Right atrium auricular region (tissue), 2 donors: ENCODE measurements around the gene TBC1D5. TPM values are rescaled to one million over a fixed set of nuclear protein-coding genes. Genes with fewer than 3 reads are reported as not detected.
A peak's percentile ranks its signal among the peaks of the same experiment; 100 is the strongest.

Source experiments
- DNase-seq: peaks from one replicate; pipeline ENCODE4 v3.0.0-alpha.2; 2019; ENCODE audit warnings: low spot score
- H3K27ac ChIP-seq, 2 donors: fragments of 200-600 bp; sonication (generic); 1 replicate in 1 of 2; 2 replicates in 1 of 2; pipeline ENCODE4 v1.5.1; 2016 to 2019
- H3K27me3 ChIP-seq, 2 donors: fragments of 200-600 bp; sonication (generic); one replicate each; pipeline versions ENCODE4 v1.5.1 to v1.6.0; 2017 to 2019
- H3K36me3 ChIP-seq: fragments of 200-600 bp; sonication (generic); one replicate; pipeline ENCODE4 v1.5.1; 2016
- H3K4me1 ChIP-seq, 2 donors: fragments of 200-600 bp; sonication (generic); one replicate each; pipeline versions ENCODE4 v1.5.1 to v1.6.0; 2017 to 2019
- H3K4me3 ChIP-seq, 2 donors: fragments of 200-600 bp; sonication (generic); 1 replicate in 1 of 2; 2 replicates in 1 of 2; pipeline ENCODE4 v1.5.1; 2017 to 2019; ENCODE audit warnings: mild to moderate bottlenecking in 1 of 2, moderate library complexity in 1 of 2
- H3K9me3 ChIP-seq, 2 donors: fragments of 200-600 bp; sonication (generic); one replicate each; pipeline ENCODE4 v1.5.1; 2019
- CTCF ChIP-seq, 2 donors: fragments of 200-600 bp; sonication (generic); IDR thresholded peaks; one replicate each; pipeline ENCODE4 v1.5.1; 2019; ENCODE audit warnings: antibody characterized with exemption in 2 of 2
- total RNA-seq, 2 donors: library from RNA; depleted of rRNA; stranded (reverse); fragments of >200 nt; gene quantifications; one replicate each; pipeline ENCODE4 v1.1.0, GENCODE V29; 2016

The TBC1D5 gene
- total RNA-seq, 2 donors from 2014 or later: 35.2 to 40.2 TPM

GRCh38 chr3:17233398-17233800, 509.0 kb downstream of the TBC1D5 start:
- no peak overlapping the region for H3K4me3 ChIP-seq
- H3K27ac ChIP-seq: no peak overlapping the region
- peak; percentile 43 to 74 for TF ChIP-seq CTCF (IDR thresholded peaks at IDR 0.05)
- H3K4me1 ChIP-seq: peaks cover 0 to 20% of the 10 kb centered on the region in 2 donors
- no peaks in the 10 kb centered on the region for H3K9me3 ChIP-seq
- H3K36me3 ChIP-seq: no peaks in the 10 kb centered on the region
- no peak for DNase-seq
- no peaks in the 10 kb centered on the region for H3K27me3 ChIP-seq

- Histone ChIP-seq H3K27ac (no peak overlapping the region), H3K4me1 (peaks cover 0 to 20% of the 10 kb centered on the region in 2 donors), H3K36me3 (no peaks in the 10 kb centered on the region), H3K4me3 (no peak overlapping the region), H3K27me3 (no peaks in the 10 kb centered on the region), H3K9me3 (no peaks in the 10 kb centered on the region)
- no peak for DNase-seq
- no peak for TF ChIP-seq CTCF (IDR thresholded peaks at IDR 0.05)
Measured at GRCh38 chr3:17232442-17232841, 510.0 kb downstream of the TBC1D5 start.

- TF ChIP-seq CTCF (IDR thresholded peaks at IDR 0.05): no peak
- Histone ChIP-seq H3K4me3 (no peak overlapping the region), H3K36me3 (no peaks in the 10 kb centered on the region), H3K4me1 (peaks cover 0 to 20% of the 10 kb centered on the region in 2 donors), H3K27ac (no peak overlapping the region), H3K9me3 (no peaks in the 10 kb centered on the region), H3K27me3 (no peaks in the 10 kb centered on the region)
- no peak for DNase-seq
Measured at GRCh38 chr3:17231537-17232261, 510.7 kb downstream of the TBC1D5 start.

- H3K4me3 ChIP-seq: no peak overlapping the region
- DNase-seq: no peak
- no peak overlapping the region for H3K27ac ChIP-seq
- H3K4me1 ChIP-seq: no peaks in the 10 kb centered on the region
- no peaks in the 10 kb centered on the region for H3K27me3 ChIP-seq
- no peak for TF ChIP-seq CTCF (IDR thresholded peaks at IDR 0.05)
- H3K36me3 ChIP-seq: no peaks in the 10 kb centered on the region
- no peaks in the 10 kb centered on the region for H3K9me3 ChIP-seq
Measured at GRCh38 chr3:17227472-17227871, 515.0 kb downstream of the TBC1D5 start.

GRCh38 chr3:17221529-17221928, 520.9 kb downstream of the TBC1D5 start:
- DNase-seq: no peak
- TF ChIP-seq CTCF (IDR thresholded peaks at IDR 0.05): no peak
- Histone ChIP-seq H3K36me3 (no peaks in the 10 kb centered on the region), H3K4me1 (no peaks in the 10 kb centered on the region), H3K9me3 (no peaks in the 10 kb centered on the region), H3K4me3 (no peak overlapping the region), H3K27me3 (no peaks in the 10 kb centered on the region), H3K27ac (no peak overlapping the region)

GRCh38 chr3:17219593-17219992, 522.8 kb downstream of the TBC1D5 start:
- no peak for TF ChIP-seq CTCF (IDR thresholded peaks at IDR 0.05)
- no peak overlapping the region for H3K27ac ChIP-seq
- no peaks in the 10 kb centered on the region for H3K9me3 ChIP-seq
- H3K4me3 ChIP-seq: no peak overlapping the region
- no peaks in the 10 kb centered on the region for H3K36me3 ChIP-seq
- no peaks in the 10 kb centered on the region for H3K4me1 ChIP-seq
- no peaks in the 10 kb centered on the region for H3K27me3 ChIP-seq
- no peak for DNase-seq
